HTERT RPE-1 (cell line): ENCODE results near the gene YPEL5.

Source experiments
- in situ Hi-C: fragments of 300-500 bp; cut with MboI; formaldehyde crosslinking; loops from 4 replicates; pipeline ENCODE4 v1.14.3; 2020; ENCODE audit warnings: low sequenced_read_pairs

Gene YPEL5

GRCh38 chr2:30164131-30164925, 17.5 kb downstream of the YPEL5 start:
- in situ Hi-C loops: no loop called here

GRCh38 chr2:30165050-30165520, 18.3 kb downstream of the YPEL5 start:
- in situ Hi-C loops: no loop called here

- in situ Hi-C loops: no loop called here
These were observed 18.8 kb downstream of the YPEL5 start for GRCh38 chr2:30165617-30166016.

GRCh38 chr2:30172627-30173026, 25.8 kb downstream of the YPEL5 start:
- in situ Hi-C loops: no loop called here

GRCh38 chr2:30177440-30177839, 30.6 kb downstream of the YPEL5 start:
- in situ Hi-C loops: no loop called here

GRCh38 chr2:30177956-30178355, 31.1 kb downstream of the YPEL5 start:
- in situ Hi-C loops: no loop called here

GRCh38 chr2:30178618-30179434, 32.0 kb downstream of the YPEL5 start:
- in situ Hi-C loops: no loop called here

- in situ Hi-C loops: no loop called here
These were observed 32.7 kb downstream of the YPEL5 start for GRCh38 chr2:30179536-30179935.

- in situ Hi-C loops: no loop called here
These were observed 33.4 kb downstream of the YPEL5 start for GRCh38 chr2:30180226-30180625.

- in situ Hi-C loops: no loop called here
These were observed 34.4 kb downstream of the YPEL5 start for GRCh38 chr2:30181176-30181575.

GRCh38 chr2:30184035-30184434, 37.2 kb downstream of the YPEL5 start:
- in situ Hi-C loops: no loop called here

- in situ Hi-C loops: no loop called here
These were observed 38.4 kb downstream of the YPEL5 start for GRCh38 chr2:30185178-30185577.

GRCh38 chr2:30188292-30188691, 41.5 kb downstream of the YPEL5 start:
- in situ Hi-C loops: no loop called here

- in situ Hi-C loops: no loop called here
These were observed 43.8 kb downstream of the YPEL5 start for GRCh38 chr2:30190637-30191036.

- in situ Hi-C loops: no loop called here
These were observed 44.3 kb downstream of the YPEL5 start for GRCh38 chr2:30191107-30191506.

- in situ Hi-C loops: no loop called here
These were observed 45.0 kb downstream of the YPEL5 start for GRCh38 chr2:30191819-30192271.

- in situ Hi-C loops: no loop called here
These were observed 45.5 kb downstream of the YPEL5 start for GRCh38 chr2:30192314-30192713.

- in situ Hi-C loops: no loop called here
These were observed 46.4 kb downstream of the YPEL5 start for GRCh38 chr2:30193104-30193681.

GRCh38 chr2:30194421-30194820, 47.6 kb downstream of the YPEL5 start:
- in situ Hi-C loops: no loop called here

GRCh38 chr2:30195016-30195415, 48.2 kb downstream of the YPEL5 start:
- in situ Hi-C loops: no loop called here

GRCh38 chr2:30197570-30198192, 50.9 kb downstream of the YPEL5 start:
- in situ Hi-C loops: no loop called here
